CD4-positive, alpha-beta T cell treated with Interleukin-6 at 100 ng/mL for 8 hours (primary cell): ENCODE measurements around the gene TSPO.

Experiments
- DNase-seq: peaks from one replicate; pipeline ENCODE4 v3.0.0-alpha.2; 2020; ENCODE audit warnings: mixed read lengths, low spot score

The TSPO gene

GRCh38 chr22:43159484-43160178, 8.3 kb downstream of the TSPO start:
- DNase-seq, result no peak

DNA sequence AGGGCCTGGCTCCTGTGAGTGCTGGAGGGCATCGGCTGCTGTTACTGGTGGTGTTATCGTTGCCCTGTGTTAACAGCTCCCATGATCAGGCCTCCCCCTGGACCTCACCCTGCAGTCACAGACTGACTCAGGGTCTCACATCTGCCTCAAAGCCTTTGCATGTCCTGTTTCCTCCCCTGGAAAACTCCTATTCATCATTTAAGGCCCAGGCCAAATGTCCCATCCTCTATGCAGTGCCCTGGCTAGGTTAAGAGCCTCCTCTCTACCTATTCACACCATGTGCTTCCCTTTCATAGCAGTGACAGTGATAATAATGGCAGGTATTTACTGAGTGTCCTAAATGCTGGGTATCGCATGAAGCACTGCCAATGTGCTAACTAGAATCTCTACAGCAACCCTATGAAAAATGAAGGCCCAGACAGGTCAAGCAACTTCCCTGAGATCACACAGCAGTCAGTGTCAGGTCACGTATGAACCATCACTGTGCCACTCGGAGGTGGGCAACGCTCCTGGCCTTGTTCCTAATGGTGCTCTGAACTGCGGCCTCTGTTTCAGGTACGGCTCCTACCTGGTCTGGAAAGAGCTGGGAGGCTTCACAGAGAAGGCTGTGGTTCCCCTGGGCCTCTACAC, 9.3 kb downstream of the TSPO start:
- DNase-seq, result no peak

- no peak for DNase-seq
Measured at GRCh38 chr22:43162412-43163150, 11.2 kb downstream of the TSPO start.

GRCh38 chr22:43163241-43163795, 12.0 kb downstream of the TSPO start:
- no peak for DNase-seq

DNA sequence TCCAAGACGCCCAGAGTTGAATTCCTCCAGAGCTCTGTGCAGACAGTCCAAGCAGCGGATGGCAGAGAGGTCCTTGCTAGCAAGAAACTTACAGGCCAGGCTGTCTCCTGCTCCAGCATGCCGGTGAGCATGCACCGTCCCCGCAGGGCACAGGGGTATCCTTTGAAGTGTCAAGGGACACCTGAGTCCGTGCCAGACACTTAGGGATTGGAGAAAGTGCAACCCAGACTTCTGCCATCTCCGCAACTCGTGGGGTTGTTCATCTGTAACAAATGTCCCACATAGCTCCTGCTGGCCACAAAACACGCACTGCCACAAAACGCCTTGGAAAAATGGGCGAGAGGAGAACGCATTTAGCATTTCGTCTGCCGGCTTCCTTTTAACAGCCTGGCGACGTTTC, 13.3 kb downstream of the TSPO start:
- no peak for DNase-seq

DNA sequence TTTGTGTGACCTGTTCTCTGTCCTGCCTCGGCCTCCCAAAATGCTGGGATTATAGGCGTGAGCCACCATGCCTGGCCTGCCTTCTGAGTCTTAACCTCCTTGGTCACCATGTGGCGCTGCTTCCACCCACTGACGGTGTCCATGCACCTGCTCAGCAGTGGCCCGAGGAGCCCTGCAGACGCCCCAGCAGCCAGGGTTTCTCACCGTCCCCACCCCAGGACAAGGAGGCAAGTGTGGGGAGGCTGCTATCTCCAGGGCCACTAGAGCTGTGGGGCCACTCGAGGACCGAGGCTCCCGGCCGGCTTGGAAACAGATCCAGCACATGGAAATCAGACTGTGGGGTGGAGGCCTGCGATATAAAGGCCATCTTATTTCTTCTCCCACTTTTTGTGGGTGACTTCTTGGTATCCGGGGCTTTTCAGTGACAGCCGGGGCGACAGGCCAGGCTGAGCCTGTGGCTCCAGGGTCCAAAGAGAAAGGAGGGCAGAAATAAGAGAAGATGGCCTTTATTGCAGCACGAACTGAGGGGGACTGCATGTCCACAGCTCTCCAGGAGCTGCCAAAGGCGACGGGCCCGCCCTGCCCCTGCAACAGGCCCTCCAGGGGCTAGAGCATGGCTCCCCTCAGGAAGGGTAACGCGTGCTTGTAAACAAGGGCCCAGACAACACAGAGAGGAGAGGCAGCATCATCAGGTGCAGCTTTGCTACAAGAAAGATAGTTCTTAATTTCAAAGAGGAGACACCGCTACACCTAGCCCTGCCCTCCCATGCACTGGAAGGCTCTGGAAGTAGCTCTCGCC, 15.0 kb downstream of the TSPO start:
- no peak for DNase-seq

DNA sequence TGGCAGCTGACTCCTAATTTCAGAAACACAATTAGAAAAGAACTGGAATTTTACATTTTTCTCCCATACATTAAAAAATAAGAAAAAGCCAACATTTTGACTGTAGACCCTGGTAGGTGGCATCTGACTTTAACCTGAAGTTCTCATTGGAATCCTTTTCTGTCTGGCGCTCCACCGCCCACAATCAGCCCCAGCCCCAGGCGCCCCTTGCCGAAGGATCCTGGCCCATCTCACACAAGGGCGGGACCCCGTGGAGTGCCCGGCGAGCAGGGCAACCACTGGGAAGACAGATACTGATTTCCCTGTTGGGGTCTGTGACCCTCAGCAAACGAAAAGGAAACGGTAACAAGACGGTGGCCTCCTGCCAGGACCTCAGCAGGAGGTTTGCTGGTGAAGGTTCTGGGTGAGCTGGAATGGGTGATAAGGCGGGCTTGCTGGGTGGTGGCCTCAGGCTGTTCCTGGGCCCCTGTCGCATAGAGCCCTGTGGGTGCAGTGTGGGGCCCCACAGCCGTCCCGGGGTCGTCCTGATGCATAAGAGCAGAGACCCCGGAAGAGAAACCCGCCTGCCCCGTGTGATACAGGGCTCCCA, 15.7 kb downstream of the TSPO start:
- DNase-seq, result no peak

- no peak for DNase-seq
Measured at GRCh38 chr22:43168471-43169309, 17.3 kb downstream of the TSPO start.

- DNase-seq, result no peak
Measured at GRCh38 chr22:43169310-43170130, 18.2 kb downstream of the TSPO start.

- no peak for DNase-seq
Measured at GRCh38 chr22:43170131-43170480, 18.7 kb downstream of the TSPO start.

- DNase-seq, result no peak
Measured at GRCh38 chr22:43171019-43171491, 19.7 kb downstream of the TSPO start.

- DNase-seq, result no peak
Measured at GRCh38 chr22:43171607-43172006, 20.2 kb downstream of the TSPO start.

DNA sequence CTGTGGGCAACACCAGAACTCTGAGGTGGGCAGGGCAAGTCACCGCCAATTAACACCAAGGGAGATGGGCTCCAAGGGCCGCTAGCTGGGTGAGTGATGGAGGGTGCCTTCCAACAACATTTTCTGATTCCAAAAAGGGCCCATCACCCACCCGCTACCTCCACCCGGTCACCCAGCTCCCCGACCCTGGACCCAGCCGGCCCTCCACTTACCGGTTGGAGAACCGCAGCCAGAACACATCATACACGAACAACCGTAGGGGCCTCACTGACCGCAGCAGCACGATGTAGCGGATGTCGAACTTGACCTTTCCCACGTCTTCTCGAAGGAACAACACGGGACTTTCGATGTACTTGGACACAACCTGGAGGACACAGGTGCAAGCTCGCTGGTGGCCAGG, 20.8 kb downstream of the TSPO start:
- no peak for DNase-seq

DNA sequence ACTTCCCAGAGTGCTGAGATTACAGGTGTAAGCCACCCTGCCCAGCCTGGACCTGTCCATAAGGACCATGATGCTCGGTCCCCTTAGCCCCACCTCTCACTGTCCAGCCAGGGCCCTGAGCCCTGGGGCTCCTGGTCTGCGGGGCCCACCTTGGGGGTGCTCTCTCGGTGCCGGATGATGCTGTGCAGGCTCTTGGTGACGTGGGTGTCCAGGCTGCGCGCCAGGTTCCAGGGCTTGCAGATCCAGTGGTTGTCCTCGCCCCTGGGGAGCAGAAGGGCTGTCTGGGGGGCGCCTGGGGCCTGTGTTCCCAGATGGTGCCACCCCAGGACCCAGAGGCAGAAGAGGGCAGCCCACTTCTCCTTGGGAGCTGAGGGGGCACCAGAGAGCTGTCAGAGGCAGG, 22.2 kb downstream of the TSPO start:
- no peak for DNase-seq

DNA sequence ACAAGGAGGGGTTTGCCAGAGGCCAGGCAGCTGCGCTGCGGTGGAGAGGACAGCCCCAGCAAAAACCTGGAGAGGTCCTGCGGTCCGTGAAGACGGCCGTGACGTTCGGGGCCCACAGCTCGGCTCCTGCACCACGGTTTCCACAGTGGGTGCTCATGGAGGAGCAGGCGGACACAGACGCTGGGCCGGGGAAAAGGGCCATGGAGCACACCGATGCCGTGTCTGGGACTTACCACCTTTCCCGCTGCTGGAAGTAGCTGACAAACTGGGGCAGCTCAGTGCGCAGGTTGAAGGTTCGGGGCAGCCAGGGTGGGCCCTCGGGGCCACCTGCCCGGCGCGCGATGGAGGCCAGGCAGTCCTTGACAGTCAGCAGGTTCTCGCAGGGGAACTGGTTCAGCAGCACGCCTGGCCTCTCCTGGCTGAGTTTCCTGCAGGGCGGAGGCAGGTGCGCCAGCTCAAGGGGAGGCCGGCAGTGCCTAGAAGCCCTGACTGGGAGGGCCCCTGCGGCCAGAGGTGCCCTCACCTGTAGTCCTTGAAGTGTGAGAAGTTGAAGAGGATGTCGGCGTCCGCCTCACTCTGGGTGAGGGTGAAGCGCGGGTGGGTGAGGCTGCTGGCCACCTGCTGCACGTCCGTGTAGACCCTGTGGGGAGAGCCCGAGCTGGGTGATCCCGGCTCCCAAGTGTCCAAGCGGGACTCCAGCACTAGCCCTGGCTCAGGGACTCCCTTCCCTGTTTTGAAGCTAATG, 22.8 kb downstream of the TSPO start:
- DNase-seq, result no peak

DNA sequence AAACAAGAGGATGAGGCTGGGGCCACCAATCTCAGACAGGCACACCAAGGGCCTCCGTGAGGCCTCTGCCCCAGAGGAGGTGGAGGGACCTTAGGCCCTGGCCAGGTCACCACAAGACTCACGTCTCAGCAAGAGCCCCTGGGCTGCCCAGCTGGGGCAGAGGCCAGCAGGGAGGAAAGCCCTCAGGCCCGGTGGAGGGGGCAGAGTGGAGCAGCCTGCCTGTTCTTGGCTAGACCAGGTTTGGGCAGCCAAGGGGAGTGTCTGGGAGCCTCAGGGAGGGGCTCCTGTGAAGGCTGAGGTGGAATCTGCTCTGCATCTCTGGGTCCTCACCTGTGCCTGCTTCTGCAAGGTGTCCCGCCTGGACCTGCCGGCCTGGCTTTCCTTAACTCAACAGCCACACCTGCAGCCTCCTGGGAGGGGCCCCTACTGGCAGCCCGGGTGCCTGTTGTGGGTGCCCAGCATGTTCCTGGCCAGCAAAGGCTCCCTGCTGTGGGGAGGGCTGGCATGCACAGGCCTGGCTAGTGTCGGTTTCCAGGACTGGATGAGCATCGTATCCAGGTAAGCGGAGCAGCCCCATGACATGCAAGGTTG, 23.7 kb downstream of the TSPO start:
- DNase-seq, result no peak

- no peak for DNase-seq
Measured at GRCh38 chr22:43176090-43176489, 24.7 kb downstream of the TSPO start.

- DNase-seq, result no peak
Measured at GRCh38 chr22:43177479-43177878, 26.1 kb downstream of the TSPO start.
